HEK293 (cell line): ENCODE results near the gene RPS6KB1.

Experiments used
- SCRT2 ChIP-seq: fragments of 450-650 bp; formaldehyde crosslinking; IDR thresholded peaks from 2 replicates; pipeline ENCODE4 v1.5.1; 2016; ENCODE audit warnings: missing biosample characterization, missing genetic modification characterization
- ZIC2 ChIP-seq: fragments of 450-650 bp; formaldehyde crosslinking; IDR thresholded peaks from 2 replicates; pipeline ENCODE4 v1.5.1; 2016; ENCODE audit warnings: missing biosample characterization, missing genetic modification characterization
- ZNF202 ChIP-seq: fragments of 450-650 bp; formaldehyde crosslinking; IDR thresholded peaks from 2 replicates; pipeline ENCODE4 v1.5.1; 2016; ENCODE audit warnings: missing biosample characterization, missing genetic modification characterization, borderline replicate concordance
- ZNF354C ChIP-seq: fragments of 450-650 bp; formaldehyde crosslinking; IDR thresholded peaks from 2 replicates; pipeline ENCODE4 v1.5.1; 2016; ENCODE audit warnings: missing biosample characterization, missing genetic modification characterization, low read depth, borderline replicate concordance
- ZNF394 ChIP-seq: fragments of 450-650 bp; formaldehyde crosslinking; IDR thresholded peaks from 2 replicates; pipeline ENCODE4 v1.5.1; 2016; ENCODE audit warnings: missing biosample characterization, missing genetic modification characterization, mild to moderate bottlenecking, moderate library complexity, borderline replicate concordance
- ZNF473 ChIP-seq: fragments of 450-650 bp; formaldehyde crosslinking; IDR thresholded peaks from 2 replicates; pipeline ENCODE4 v1.5.1; 2017; ENCODE audit warnings: missing biosample characterization, missing genetic modification characterization
- ZNF510 ChIP-seq: fragments of 450-650 bp; formaldehyde crosslinking; IDR thresholded peaks from 2 replicates; pipeline ENCODE4 v1.5.1; 2018; ENCODE audit warnings: mild to moderate bottlenecking, missing genetic modification characterization, missing biosample characterization; ENCODE audit not compliant: insufficient replicate concordance
- ZNF626 ChIP-seq: fragments of 450-650 bp; sonication (Bioruptor Pico); formaldehyde crosslinking; IDR thresholded peaks from 2 replicates; pipeline ENCODE4 v1.5.1; 2018; ENCODE audit warnings: missing biosample characterization, missing genetic modification characterization, inconsistent platforms
- ZNF658 ChIP-seq: fragments of 450-650 bp; formaldehyde crosslinking; IDR thresholded peaks from 2 replicates; pipeline ENCODE4; 2016; ENCODE audit warnings: missing biosample characterization, missing genetic modification characterization
- ZNF670 ChIP-seq: fragments of 450-650 bp; formaldehyde crosslinking; IDR thresholded peaks from 2 replicates; pipeline ENCODE4 v1.5.1; 2016; ENCODE audit warnings: missing biosample characterization, missing genetic modification characterization, low read depth
- ZNF785 ChIP-seq: fragments of 450-650 bp; formaldehyde crosslinking; IDR thresholded peaks from 2 replicates; pipeline ENCODE4 v1.5.1; 2016; ENCODE audit warnings: missing biosample characterization, missing genetic modification characterization
- ZNF837 ChIP-seq: fragments of 450-650 bp; formaldehyde crosslinking; IDR thresholded peaks from 2 replicates; pipeline ENCODE4 v1.5.1; 2016; ENCODE audit warnings: missing biosample characterization, missing genetic modification characterization
- TF ChIP-seq, protein P1 (sequence below): fragments of 450-650 bp; IDR thresholded peaks from 2 replicates; pipeline ENCODE4 v1.5.1; 2018; ENCODE audit warnings: missing biosample characterization, mild to moderate bottlenecking, missing genetic modification characterization
- TF ChIP-seq, protein P2 (sequence below): fragments of 450-650 bp; formaldehyde crosslinking; IDR thresholded peaks from 2 replicates; pipeline ENCODE4 v1.5.1; 2016; ENCODE audit warnings: missing biosample characterization, missing genetic modification characterization
- TF ChIP-seq, protein P3 (sequence below): fragments of 450-650 bp; formaldehyde crosslinking; IDR thresholded peaks from 2 replicates; pipeline ENCODE4 v1.5.1; 2016; ENCODE audit warnings: missing biosample characterization, missing genetic modification characterization
- TF ChIP-seq, protein P4 (sequence below): fragments of 450-650 bp; formaldehyde crosslinking; IDR thresholded peaks from 2 replicates; pipeline ENCODE4 v1.5.1; 2016; ENCODE audit warnings: missing biosample characterization, missing genetic modification characterization
- TF ChIP-seq, protein P5 (sequence below): fragments of 450-650 bp; formaldehyde crosslinking; IDR thresholded peaks from 2 replicates; pipeline ENCODE4 v1.5.1; 2016; ENCODE audit warnings: missing biosample characterization, missing genetic modification characterization
- TF ChIP-seq, protein P6 (sequence below): fragments of 450-650 bp; formaldehyde crosslinking; IDR thresholded peaks from 2 replicates; pipeline ENCODE4 v1.5.1; 2016; ENCODE audit warnings: missing biosample characterization, missing genetic modification characterization, low read depth
- TF ChIP-seq, protein P7 (sequence below): fragments of 450-650 bp; formaldehyde crosslinking; IDR thresholded peaks from 2 replicates; pipeline ENCODE4 v1.5.1; 2016; ENCODE audit warnings: missing biosample characterization, missing genetic modification characterization
- TF ChIP-seq, protein P8 (sequence below): fragments of 450-650 bp; formaldehyde crosslinking; conservative IDR thresholded peaks from 2 replicates; pipeline ENCODE4 v1.5.1; 2016; ENCODE audit warnings: low read depth, missing biosample characterization, missing genetic modification characterization
- TF ChIP-seq, protein P9 (sequence below): fragments of 450-650 bp; formaldehyde crosslinking; IDR thresholded peaks from 2 replicates; pipeline ENCODE4 v1.5.1; 2016; ENCODE audit warnings: missing biosample characterization, missing genetic modification characterization, low read depth

The RPS6KB1 gene

DNA sequence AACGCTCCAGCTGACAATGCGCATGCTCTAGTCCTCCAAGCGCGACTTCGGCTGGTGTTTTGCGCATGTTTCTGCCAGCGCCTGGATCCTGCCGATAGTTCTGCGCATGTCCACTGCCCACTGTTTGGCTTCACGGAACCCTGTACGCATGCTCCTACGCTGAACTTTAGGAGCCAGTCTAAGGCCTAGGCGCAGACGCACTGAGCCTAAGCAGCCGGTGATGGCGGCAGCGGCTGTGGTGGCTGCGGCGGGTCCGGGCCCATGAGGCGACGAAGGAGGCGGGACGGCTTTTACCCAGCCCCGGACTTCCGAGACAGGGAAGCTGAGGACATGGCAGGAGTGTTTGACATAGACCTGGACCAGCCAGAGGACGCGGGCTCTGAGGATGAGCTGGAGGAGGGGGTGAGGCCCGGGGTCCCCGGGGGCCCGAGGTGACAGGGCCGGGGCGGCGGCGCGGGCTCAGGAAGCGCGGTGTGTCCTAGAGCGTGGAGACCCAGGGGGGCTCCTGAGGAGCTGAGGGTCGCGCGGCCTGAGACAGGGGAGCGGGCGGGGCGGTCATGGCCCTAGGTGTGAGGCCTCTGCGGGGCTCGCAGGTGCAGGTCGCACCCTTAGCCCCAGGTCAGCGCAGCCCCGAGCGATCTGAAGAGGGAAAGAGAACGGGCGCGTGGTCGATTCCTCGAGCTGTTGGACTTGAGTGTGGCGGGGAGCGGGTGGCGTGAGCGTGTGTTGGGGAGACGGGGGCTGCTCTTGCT is at the start of gene RPS6KB1, which contains the start of gene TUBD1 (continued):
- TF ChIP-seq, protein P1, sequence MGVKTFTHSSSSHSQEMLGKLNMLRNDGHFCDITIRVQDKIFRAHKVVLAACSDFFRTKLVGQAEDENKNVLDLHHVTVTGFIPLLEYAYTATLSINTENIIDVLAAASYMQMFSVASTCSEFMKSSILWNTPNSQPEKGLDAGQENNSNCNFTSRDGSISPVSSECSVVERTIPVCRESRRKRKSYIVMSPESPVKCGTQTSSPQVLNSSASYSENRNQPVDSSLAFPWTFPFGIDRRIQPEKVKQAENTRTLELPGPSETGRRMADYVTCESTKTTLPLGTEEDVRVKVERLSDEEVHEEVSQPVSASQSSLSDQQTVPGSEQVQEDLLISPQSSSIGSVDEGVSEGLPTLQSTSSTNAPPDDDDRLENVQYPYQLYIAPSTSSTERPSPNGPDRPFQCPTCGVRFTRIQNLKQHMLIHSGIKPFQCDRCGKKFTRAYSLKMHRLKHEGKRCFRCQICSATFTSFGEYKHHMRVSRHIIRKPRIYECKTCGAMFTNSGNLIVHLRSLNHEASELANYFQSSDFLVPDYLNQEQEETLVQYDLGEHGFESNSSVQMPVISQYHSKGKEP: no peak
- no peak for TF ChIP-seq ZNF394 (tag by site-specific recombination)
- no peak for TF ChIP-seq ZNF510 (tag by site-specific recombination)
- TF ChIP-seq ZNF837 (tag by site-specific recombination): no peak
- TF ChIP-seq ZNF670 (tag by site-specific recombination): no peak
- TF ChIP-seq, protein P2, sequence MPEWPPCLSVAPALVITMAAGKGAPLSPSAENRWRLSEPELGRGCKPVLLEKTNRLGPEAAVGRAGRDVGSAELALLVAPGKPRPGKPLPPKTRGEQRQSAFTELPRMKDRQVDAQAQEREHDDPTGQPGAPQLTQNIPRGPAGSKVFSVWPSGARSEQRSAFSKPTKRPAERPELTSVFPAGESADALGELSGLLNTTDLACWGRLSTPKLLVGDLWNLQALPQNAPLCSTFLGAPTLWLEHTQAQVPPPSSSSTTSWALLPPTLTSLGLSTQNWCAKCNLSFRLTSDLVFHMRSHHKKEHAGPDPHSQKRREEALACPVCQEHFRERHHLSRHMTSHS (tag by site-specific recombination): no peak
- TF ChIP-seq, protein P3, sequence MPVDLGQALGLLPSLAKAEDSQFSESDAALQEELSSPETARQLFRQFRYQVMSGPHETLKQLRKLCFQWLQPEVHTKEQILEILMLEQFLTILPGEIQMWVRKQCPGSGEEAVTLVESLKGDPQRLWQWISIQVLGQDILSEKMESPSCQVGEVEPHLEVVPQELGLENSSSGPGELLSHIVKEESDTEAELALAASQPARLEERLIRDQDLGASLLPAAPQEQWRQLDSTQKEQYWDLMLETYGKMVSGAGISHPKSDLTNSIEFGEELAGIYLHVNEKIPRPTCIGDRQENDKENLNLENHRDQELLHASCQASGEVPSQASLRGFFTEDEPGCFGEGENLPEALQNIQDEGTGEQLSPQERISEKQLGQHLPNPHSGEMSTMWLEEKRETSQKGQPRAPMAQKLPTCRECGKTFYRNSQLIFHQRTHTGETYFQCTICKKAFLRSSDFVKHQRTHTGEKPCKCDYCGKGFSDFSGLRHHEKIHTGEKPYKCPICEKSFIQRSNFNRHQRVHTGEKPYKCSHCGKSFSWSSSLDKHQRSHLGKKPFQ (tag by site-specific recombination): no peak
- TF ChIP-seq SCRT2 (tag by site-specific recombination): no peak
- no peak for TF ChIP-seq ZNF354C
- TF ChIP-seq, protein P4, sequence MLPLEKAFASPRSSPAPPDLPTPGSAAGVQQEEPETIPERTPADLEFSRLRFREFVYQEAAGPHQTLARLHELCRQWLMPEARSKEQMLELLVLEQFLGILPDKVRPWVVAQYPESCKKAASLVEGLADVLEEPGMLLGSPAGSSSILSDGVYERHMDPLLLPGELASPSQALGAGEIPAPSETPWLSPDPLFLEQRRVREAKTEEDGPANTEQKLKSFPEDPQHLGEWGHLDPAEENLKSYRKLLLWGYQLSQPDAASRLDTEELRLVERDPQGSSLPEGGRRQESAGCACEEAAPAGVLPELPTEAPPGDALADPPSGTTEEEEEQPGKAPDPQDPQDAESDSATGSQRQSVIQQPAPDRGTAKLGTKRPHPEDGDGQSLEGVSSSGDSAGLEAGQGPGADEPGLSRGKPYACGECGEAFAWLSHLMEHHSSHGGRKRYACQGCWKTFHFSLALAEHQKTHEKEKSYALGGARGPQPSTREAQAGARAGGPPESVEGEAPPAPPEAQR (tag by site-specific recombination): no peak
- TF ChIP-seq, protein P5, sequence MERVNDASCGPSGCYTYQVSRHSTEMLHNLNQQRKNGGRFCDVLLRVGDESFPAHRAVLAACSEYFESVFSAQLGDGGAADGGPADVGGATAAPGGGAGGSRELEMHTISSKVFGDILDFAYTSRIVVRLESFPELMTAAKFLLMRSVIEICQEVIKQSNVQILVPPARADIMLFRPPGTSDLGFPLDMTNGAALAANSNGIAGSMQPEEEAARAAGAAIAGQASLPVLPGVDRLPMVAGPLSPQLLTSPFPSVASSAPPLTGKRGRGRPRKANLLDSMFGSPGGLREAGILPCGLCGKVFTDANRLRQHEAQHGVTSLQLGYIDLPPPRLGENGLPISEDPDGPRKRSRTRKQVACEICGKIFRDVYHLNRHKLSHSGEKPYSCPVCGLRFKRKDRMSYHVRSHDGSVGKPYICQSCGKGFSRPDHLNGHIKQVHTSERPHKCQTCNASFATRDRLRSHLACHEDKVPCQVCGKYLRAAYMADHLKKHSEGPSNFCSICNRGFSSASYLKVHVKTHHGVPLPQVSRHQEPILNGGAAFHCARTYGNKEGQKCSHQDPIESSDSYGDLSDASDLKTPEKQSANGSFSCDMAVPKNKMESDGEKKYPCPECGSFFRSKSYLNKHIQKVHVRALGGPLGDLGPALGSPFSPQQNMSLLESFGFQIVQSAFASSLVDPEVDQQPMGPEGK (tag by site-specific recombination): peak; percentile 78
- no peak; the same call in 1 of the 2 replicates for TF ChIP-seq ZNF785
- TF ChIP-seq, protein P6, sequence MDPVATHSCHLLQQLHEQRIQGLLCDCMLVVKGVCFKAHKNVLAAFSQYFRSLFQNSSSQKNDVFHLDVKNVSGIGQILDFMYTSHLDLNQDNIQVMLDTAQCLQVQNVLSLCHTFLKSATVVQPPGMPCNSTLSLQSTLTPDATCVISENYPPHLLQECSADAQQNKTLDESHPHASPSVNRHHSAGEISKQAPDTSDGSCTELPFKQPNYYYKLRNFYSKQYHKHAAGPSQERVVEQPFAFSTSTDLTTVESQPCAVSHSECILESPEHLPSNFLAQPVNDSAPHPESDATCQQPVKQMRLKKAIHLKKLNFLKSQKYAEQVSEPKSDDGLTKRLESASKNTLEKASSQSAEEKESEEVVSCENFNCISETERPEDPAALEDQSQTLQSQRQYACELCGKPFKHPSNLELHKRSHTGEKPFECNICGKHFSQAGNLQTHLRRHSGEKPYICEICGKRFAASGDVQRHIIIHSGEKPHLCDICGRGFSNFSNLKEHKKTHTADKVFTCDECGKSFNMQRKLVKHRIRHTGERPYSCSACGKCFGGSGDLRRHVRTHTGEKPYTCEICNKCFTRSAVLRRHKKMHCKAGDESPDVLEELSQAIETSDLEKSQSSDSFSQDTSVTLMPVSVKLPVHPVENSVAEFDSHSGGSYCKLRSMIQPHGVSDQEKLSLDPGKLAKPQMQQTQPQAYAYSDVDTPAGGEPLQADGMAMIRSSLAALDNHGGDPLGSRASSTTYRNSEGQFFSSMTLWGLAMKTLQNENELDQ: no peak
- TF ChIP-seq, protein P7, sequence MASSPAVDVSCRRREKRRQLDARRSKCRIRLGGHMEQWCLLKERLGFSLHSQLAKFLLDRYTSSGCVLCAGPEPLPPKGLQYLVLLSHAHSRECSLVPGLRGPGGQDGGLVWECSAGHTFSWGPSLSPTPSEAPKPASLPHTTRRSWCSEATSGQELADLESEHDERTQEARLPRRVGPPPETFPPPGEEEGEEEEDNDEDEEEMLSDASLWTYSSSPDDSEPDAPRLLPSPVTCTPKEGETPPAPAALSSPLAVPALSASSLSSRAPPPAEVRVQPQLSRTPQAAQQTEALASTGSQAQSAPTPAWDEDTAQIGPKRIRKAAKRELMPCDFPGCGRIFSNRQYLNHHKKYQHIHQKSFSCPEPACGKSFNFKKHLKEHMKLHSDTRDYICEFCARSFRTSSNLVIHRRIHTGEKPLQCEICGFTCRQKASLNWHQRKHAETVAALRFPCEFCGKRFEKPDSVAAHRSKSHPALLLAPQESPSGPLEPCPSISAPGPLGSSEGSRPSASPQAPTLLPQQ (tag by site-specific recombination): no peak
- TF ChIP-seq ZNF473 (tag by site-specific recombination): no peak
- TF ChIP-seq ZIC2 (tag by site-specific recombination): peak; percentile 45
- TF ChIP-seq ZNF626: no peak
- TF ChIP-seq, protein P8, sequence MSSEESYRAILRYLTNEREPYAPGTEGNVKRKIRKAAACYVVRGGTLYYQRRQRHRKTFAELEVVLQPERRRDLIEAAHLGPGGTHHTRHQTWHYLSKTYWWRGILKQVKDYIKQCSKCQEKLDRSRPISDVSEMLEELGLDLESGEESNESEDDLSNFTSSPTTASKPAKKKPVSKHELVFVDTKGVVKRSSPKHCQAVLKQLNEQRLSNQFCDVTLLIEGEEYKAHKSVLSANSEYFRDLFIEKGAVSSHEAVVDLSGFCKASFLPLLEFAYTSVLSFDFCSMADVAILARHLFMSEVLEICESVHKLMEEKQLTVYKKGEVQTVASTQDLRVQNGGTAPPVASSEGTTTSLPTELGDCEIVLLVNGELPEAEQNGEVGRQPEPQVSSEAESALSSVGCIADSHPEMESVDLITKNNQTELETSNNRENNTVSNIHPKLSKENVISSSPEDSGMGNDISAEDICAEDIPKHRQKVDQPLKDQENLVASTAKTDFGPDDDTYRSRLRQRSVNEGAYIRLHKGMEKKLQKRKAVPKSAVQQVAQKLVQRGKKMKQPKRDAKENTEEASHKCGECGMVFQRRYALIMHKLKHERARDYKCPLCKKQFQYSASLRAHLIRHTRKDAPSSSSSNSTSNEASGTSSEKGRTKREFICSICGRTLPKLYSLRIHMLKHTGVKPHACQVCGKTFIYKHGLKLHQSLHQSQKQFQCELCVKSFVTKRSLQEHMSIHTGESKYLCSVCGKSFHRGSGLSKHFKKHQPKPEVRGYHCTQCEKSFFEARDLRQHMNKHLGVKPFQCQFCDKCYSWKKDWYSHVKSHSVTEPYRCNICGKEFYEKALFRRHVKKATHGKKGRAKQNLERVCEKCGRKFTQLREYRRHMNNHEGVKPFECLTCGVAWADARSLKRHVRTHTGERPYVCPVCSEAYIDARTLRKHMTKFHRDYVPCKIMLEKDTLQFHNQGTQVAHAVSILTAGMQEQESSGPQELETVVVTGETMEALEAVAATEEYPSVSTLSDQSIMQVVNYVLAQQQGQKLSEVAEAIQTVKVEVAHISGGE: no peak
- no peak for TF ChIP-seq ZNF202 (tag by site-specific recombination)
- no peak for TF ChIP-seq ZNF658 (tag by site-specific recombination)
- TF ChIP-seq, protein P9, sequence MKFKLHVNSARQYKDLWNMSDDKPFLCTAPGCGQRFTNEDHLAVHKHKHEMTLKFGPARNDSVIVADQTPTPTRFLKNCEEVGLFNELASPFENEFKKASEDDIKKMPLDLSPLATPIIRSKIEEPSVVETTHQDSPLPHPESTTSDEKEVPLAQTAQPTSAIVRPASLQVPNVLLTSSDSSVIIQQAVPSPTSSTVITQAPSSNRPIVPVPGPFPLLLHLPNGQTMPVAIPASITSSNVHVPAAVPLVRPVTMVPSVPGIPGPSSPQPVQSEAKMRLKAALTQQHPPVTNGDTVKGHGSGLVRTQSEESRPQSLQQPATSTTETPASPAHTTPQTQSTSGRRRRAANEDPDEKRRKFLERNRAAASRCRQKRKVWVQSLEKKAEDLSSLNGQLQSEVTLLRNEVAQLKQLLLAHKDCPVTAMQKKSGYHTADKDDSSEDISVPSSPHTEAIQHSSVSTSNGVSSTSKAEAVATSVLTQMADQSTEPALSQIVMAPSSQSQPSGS: no peak
